Left ventricle myocardium inferior (tissue), 1 donor: ENCODE data around the gene RAB10. TPM values are rescaled to one million over a fixed set of nuclear protein-coding genes. Genes with fewer than 3 reads are reported as not detected.

ENCODE experiments used
- DNase-seq: peaks from one replicate; pipeline ENCODE4 v3.0.0-alpha.2; 2020
- H3K27ac ChIP-seq: fragments of 200-600 bp; replicated peaks from 2 replicates; pipeline ENCODE4 v1.8.0; 2021
- H3K27me3 ChIP-seq: fragments of 200-600 bp; 2 replicates; pipeline ENCODE4 v1.8.0; 2021; ENCODE audit warnings: low read depth
- H3K36me3 ChIP-seq: fragments of 200-600 bp; 2 replicates; pipeline ENCODE4 v1.8.0; 2021
- H3K4me1 ChIP-seq: fragments of 200-600 bp; 2 replicates; pipeline ENCODE4 v1.8.0; 2021
- H3K4me3 ChIP-seq: fragments of 200-600 bp; 2 replicates; pipeline ENCODE4 v1.8.0; 2021; ENCODE audit warnings: mild to moderate bottlenecking, moderate library complexity
- H3K9me3 ChIP-seq: fragments of 200-600 bp; replicated peaks from 2 replicates; pipeline ENCODE4 v1.8.0; 2021
- CTCF ChIP-seq: fragments of 200-600 bp; IDR thresholded peaks from 2 replicates; pipeline ENCODE4 v1.8.0; 2021; ENCODE audit warnings: antibody characterized with exemption, mild to moderate bottlenecking, borderline replicate concordance
- intact Hi-C: fragments of 100-400 bp; cut with micrococcal nuclease; formaldehyde crosslinking; loops from one replicate; pipeline ENCODE4 v1.11.0; 2022
- total RNA-seq: library from RNA; stranded (reverse); fragmentation: NEBNext Ultra II Directional; extraction: Animal tissue kit (Norgen Biotek cat#: 25700); gene quantifications from one replicate; pipeline ENCODE4 v1.2.1, GENCODE V29; 2021
- donor health status: DM: no; HTN: yes; CAD: no; lungs with severe emphysema.

RAB10 gene
- total RNA-seq, 1 donor from 2014 or later = 86.1 TPM

DNA sequence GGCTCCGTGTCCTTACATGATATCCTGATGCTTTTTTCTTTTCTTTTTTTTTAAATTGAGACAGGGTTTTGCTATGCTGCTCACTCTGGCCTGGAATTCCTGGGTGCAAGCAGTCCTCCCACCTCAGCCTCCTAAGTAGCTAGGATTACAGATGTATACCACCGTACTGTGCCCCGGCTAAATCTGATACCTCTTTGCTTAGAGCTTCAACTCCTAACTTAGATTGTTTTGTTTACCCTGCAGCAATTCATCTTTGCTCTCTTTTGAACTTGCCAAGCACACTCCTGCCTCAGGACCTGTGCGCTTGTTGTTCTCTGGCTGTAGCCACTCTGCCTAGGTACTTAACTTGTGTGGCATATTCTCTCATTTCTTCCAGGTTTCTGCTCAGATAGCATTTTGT is 24.5 kb downstream of the RAB10 start:
- H3K36me3 ChIP-seq = peaks cover 6% of the 10 kb centered on the region
- no peak for TF ChIP-seq CTCF
- H3K27ac ChIP-seq = no peak overlapping the region
- H3K4me1 ChIP-seq = peaks cover 48% of the 10 kb centered on the region
- no peak for DNase-seq
- no peaks in the 10 kb centered on the region for H3K27me3 ChIP-seq
- no peaks in the 10 kb centered on the region for H3K9me3 ChIP-seq
- intact Hi-C loops = no loop called here
- H3K4me3 ChIP-seq = no peak overlapping the region

DNA sequence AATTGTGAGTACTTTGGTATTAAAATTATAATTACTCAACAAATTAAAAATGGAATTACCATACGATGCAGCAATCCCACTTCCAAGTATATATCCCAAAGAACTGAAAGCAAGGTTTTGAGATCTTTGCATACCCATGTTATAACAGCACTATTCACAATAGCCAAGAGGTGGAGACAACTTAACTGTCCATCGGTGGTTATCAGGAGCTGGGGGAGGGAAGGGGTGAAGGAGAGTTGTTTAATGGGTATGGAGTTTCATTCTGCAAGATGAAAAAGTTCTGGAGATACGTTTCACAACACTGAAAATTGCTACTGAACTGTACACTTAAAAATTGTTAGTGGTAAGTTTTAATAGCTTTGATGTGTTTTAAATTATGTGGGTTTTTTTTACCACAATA is 25.7 kb downstream of the RAB10 start:
- intact Hi-C loops = no loop called here
- TF ChIP-seq CTCF = no peak
- Histone ChIP-seq H3K9me3 (no peaks in the 10 kb centered on the region), H3K27ac (no peak overlapping the region), H3K4me1 (peaks cover 43% of the 10 kb centered on the region), H3K36me3 (peaks cover 6% of the 10 kb centered on the region), H3K27me3 (no peaks in the 10 kb centered on the region), H3K4me3 (no peak overlapping the region)
- no peak for DNase-seq

DNA sequence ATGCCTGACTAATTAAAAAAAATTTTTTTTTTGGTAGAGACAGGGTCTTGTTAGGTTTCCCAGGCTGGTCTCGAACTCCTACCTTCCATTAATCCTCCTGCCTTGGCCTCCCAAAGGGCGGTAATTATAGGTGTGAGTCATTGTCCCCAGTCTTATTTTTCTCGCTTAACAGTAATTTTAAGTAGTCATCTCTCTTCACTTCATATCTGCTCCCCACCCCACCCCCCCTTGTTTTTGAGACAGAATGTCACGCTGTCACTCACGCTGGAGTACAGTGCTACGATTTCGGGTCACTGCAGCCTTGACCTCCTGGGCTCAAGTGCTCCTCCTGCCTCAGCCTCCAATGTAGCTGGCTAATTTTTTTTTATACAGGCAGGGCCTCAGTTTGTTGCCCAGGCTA is 27.7 kb downstream of the RAB10 start:
- no peak for TF ChIP-seq CTCF
- Histone ChIP-seq H3K4me3 (no peak overlapping the region), H3K4me1 (peaks cover 39% of the 10 kb centered on the region), H3K27me3 (no peaks in the 10 kb centered on the region), H3K36me3 (peaks cover 6% of the 10 kb centered on the region), H3K27ac (no peak overlapping the region), H3K9me3 (no peaks in the 10 kb centered on the region)
- no peak for DNase-seq
- intact Hi-C loops = no loop called here

GRCh38 chr2:26064846-26065245 is 31.0 kb downstream of the RAB10 start:
- TF ChIP-seq CTCF = no peak

GRCh38 chr2:26067186-26067974 is 33.5 kb downstream of the RAB10 start:
- Histone ChIP-seq H3K27ac (no peak overlapping the region), H3K27me3 (no peaks in the 10 kb centered on the region), H3K36me3 (no peaks in the 10 kb centered on the region), H3K9me3 (no peaks in the 10 kb centered on the region), H3K4me3 (no peak overlapping the region), H3K4me1 (peaks cover 41% of the 10 kb centered on the region)
- TF ChIP-seq CTCF = no peak
- DNase-seq = no peak
- intact Hi-C loops = no loop called here

More at GRCh38 chr2:26064846-26065245, 31.0 kb downstream of the RAB10 start:
- no peak for DNase-seq
- H3K4me3 ChIP-seq = no peak overlapping the region
- H3K27me3 ChIP-seq = no peaks in the 10 kb centered on the region
- peaks cover 30% of the 10 kb centered on the region for H3K4me1 ChIP-seq
- intact Hi-C loops = no loop called here
- H3K27ac ChIP-seq = no peak overlapping the region
- peaks cover 6% of the 10 kb centered on the region for H3K36me3 ChIP-seq
- H3K9me3 ChIP-seq = no peaks in the 10 kb centered on the region
